ENCODE measurements around the gene USP31.
"Not testable (repeated sequence)": the region's sequence is repeated elsewhere in the genome, so short reads cannot be mapped to it uniquely, and the experiment has no call there.

Gene USP31

GRCh38 chr16:23131036-23131435 is 18.2 kb downstream of the USP31 start:
- no peak for DNase-seq

GRCh38 chr16:23129686-23130085 is 19.6 kb downstream of the USP31 start:
- no peak for DNase-seq

- DNase-seq, result no peak
These were observed 21.2 kb downstream of the USP31 start for GRCh38 chr16:23128056-23128455.

DNA sequence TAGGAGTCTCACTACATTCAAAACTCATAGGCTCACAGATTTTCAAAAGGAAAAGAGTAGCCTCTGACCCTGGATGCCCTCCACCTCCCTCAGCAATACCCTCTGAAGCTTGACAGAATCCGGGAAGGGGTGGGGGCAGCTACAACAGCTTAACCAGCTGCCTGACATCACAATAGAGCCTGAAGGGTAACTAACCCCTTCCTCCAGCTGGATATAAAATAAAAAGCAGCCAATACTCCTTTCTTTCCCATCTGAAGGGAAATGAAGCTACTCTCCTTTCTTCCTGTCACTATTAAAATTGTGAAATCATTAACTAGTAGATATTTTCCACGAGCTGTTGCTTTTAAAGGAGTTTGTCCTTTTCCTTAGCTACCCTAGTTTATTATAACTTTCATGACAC is 24.0 kb downstream of the USP31 start:
- no peak for DNase-seq

- DNase-seq, result no peak
These were observed 24.9 kb downstream of the USP31 start for GRCh38 chr16:23124315-23124714.

DNA sequence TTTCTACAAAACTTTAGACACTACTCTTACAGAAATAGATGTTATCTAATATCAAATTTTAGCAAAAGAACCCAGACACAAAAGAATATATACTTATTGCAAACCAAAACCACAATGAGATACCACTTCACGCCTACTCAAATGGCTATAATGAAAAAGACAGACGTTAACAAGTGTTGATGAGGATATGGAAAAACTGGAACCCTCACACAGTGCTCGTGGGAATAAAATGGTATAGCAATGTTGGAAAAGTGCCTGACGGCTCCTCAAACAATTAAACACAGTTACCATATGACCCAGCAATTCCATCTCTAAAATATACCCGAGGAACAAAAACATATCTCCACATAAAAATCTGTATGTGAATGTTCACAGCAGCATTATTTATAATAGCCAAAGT is 27.1 kb downstream of the USP31 start:
- DNase-seq, result no peak

- DNase-seq, result no peak
These were observed 28.2 kb downstream of the USP31 start for GRCh38 chr16:23121024-23121423.

DNA sequence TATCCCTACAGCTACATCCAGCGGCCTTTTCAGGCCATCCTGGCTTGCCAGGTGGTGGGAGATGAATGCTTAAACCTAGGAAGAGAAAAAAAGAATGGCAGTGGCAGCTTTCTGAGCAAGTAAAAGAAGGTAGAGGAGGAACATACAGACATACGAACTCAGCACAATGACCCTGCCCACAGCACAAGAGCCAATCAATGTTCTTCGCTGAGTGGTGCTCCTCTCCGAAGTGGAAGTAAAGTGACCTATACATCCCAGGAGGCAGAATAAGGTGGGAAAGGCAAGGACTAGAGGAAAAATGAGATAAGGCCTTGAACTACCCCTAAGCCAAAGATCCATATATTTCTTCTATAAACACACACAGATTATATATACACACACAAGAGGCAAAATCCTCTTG is 28.7 kb downstream of the USP31 start:
- DNase-seq, result no peak

DNA sequence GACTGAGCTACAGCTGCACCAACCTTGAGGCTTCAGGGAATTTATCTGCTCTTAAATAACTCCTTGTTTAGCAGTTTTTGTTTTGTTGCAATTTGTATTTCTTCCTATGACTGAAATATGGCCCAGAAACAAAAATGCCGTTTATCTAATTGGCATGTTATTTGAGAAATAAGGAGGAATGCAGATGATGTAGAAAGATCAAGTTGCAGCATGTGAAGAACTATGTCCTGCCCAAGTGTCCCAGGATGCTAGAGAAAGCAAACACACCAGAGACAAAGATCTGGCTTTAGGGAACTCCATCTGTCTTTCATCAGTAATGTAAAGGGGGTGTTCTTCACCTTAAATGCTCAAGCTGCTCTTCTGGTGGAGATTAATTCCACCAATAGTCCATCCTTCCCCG is 29.7 kb downstream of the USP31 start:
- no peak for DNase-seq

GRCh38 chr16:23114131-23114904 is 34.9 kb downstream of the USP31 start:
- DNase-seq, result no peak

DNA sequence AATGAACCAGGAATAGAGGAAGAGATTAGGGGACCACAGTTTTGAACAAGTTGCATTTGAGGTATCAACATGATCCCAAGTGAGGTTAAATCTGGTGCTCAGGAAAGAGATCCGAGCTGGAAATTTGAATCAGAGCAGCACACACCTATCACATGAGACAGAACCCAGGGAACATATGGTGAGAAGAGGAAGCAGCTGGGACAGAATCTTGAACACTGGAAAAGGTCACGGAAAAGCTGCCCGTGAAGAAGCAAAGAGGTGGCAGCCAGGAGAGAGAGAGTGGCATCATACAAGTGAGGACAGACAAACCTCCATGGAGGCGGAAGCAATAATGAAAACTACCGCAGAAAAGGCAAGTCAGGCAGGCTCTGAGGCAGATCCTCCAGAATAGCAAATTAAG is 36.1 kb downstream of the USP31 start:
- DNase-seq, result no peak

GRCh38 chr16:23110257-23110899 is 38.9 kb downstream of the USP31 start:
- DNase-seq, result no peak

DNA sequence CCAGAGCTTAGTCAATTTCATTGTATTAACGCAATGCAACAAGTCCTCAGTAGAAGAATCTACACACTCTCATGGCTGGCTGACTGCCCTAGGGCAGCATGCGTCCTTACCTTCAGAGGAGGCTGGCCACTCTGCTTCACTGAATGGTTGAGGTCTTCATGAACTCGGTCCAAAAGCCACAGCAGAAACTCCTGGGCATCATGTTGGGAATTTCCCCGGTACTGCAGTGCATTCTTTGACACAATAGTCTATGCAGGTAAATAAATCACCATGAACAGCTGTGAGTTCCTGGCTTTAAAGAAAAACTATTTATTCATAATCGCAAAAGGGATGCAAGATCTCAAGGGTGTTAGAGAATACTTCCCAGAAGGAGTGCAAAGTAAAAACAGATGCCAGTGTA is 41.3 kb downstream of the USP31 start:
- DNase-seq, result no peak

- DNase-seq, result no peak
These were observed 42.1 kb downstream of the USP31 start for GRCh38 chr16:23107117-23107516.

GRCh38 chr16:23105309-23105708 is 43.9 kb downstream of the USP31 start:
- no peak for DNase-seq

DNA sequence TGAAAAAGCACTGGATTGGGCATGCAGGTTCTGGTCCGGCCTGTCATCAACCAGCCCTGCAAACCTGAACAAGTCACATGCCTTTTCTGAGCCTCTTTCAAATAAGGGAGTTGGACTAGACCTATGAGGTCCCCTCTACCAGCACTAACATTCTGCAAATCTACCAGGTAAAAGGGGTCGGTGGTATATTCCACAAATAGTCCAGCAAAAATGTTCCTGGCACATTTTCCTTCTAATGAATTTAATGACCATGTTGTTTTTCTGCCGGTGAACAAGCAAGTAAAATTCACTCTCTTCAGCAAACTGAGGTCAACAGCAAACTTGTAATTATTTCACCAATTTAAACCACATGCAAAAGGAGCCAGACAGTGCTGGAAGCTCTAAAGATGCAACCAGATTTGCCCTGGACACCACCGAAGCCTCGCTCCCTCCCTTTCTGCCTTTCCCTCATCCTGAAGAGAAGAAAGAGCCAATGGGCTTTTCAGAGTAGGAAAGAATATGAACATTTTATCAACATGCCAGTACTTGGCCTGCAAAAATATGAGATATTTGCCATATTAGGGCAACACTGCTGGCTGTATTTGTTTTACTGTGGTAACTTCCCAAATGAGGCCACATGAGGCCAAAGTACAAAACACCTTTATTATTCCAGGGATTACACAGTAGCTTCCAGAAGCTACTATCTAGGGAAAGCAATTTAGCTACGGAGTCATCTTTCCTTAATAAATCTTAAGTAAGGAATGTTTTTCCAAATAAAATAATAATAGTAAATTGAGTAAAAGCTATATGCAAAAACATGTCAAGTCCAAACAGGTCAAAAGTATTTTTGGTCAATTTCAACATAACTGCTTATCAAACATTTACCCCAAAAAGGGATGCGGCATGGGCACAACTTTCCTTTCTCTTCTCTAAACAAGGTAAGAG is 45.0 kb downstream of the USP31 start:
- no peak for DNase-seq

DNA sequence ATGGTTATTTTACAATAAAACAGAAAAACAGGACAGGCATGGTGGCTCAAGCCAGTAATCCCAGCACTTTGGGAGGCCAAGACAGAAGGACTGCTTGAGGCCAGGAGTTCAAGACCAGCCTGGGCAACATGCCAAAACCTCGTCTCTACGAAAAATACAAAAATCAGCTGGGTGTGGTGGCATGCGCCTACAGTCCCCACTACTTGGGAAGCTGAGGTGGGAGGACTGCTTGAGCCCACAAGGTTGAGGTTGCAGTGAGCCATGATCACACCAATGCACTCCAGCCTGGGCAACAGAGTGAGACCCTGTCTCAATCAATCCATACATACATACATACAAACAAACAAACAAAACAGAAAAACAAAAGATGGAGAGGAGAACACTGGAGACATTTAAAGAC is 45.6 kb downstream of the USP31 start:
- DNase-seq, result no peak

GRCh38 chr16:23101012-23101550 is 48.2 kb downstream of the USP31 start:
- DNase-seq, result no peak

GRCh38 chr16:23096450-23096849 is 52.8 kb downstream of the USP31 start:
- not testable (repeated sequence) for DNase-seq

DNA sequence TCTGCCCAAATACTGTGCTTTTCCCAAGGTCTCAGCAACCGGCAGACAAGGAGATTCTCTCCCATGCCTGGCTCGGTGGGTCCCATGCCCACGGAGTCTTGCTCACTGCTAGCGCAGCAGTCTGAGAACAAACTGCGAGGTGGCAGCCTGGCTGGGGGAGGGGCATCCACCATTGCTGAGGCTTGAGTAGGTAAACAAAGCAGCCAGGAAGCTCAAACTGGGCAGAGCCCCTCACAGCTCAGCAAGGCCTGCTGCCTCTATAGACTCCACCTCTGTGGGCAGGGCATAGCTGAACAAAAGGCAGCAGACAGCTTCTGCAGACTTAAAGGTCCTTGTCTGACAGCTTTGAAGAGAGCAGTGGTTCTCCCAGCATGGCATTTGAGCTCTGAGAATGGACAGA is 55.1 kb downstream of the USP31 start:
- not testable (repeated sequence) for DNase-seq

DNA sequence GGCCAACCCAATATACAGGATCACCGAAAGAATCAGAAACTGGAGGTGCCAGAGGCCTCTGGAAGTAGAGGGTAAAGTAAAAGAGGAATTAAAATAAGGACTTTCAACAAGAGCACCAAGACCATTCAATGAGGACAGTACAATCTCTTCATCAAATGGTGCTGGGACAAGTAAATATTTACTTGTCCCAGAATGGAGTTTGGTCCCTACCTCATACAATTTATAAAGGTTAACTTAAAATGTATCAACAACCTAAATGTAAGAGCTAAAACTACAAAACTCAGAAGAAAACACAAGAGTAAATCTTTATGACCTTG is 56.5 kb downstream of the USP31 start:
- DNase-seq, result no peak

DNA sequence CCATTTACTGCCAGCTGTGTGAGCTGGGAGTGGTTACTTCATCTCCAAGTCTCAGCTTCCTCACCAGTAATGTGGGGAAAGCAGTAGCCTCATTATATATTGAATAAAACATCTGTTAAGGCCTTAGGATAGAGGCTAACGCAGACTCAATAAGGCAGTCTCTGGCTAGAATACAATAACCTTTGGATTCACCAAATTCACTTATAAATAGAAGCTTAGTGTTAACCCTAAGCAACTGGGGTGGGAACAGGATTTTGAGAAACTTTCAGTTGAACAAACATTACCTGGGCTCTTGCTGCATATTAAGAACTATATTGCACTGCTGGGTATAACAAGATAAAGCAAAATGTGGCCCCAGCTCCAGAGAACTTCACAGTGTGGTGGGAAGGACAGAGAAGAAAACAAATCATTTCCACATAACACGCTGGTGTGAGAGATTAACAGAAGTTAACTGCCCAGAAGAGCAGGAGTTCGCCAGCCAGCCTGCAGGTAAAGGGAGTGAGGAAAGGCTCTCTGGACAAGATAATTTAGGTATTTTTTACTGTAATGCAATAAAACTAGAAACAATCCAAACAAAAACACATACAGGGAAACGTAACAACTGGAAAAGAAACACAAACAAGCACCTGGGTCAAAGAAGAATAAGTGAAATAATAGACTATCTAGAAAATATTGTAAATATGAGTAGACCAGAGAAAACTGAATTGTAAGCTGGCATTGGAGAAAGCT is 57.0 kb downstream of the USP31 start:
- DNase-seq, result no peak

- DNase-seq, result no peak
These were observed 60.1 kb downstream of the USP31 start for GRCh38 chr16:23089111-23089510.
